ENCODE results near the gene PARD6B.
A peak's percentile ranks its signal among the peaks of the same experiment; 100 is the strongest.
"Not testable (repeated sequence)": the region's sequence is repeated elsewhere in the genome, so short reads cannot be mapped to it uniquely, and the experiment has no call there.

Gene PARD6B

DNA sequence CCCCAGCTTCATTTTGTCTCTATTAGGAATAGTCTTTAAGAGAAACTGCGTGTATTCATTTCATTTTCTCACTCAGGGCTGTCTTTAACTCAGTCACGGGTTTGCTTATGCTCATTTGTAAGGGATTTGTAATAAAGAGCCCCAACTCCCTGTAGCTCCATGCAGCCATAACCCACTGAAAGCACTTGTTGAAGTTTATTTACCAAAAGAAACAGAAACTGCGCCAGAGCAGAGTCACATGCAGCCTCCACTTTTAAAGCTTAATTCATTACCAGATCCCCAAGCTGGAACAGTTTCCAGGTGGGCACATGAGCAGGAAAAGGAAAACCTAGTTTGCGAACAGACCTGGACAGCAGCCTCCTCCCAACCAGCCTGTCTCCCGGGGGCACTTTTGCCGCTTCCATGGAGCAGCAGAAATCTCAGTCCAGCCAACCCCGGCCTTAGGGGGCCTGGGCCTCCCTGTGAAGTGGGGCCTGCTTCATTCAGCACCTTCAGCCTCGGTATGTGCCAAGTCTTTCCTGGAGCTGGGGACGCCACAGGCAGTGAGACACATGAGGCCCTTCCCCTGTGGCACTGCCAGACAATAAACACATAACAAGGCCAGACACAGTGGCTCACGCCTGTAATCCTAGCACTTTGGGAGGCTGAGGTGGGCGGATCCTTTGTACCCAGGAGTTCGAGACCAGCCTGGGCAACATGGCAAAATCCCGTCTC lies 68.0 kb downstream of the PARD6B start:
- H3K4me3 Mint-ChIP-seq = no peak overlapping the region
- no peak overlapping the region for H3K27ac Mint-ChIP-seq (ENCODE audit: low read depth)
- no peaks in the 10 kb centered on the region for H3K9me3 Mint-ChIP-seq
- ATAC-seq (replicated peaks; ENCODE audit: extremely low read depth, poor library complexity, severe bottlenecking) (no peak), DNase-seq (ENCODE audit: low spot score in 2 of 2) (no peak)
- no peaks in the 10 kb centered on the region for H3K27me3 Mint-ChIP-seq
- peaks cover 4% of the 10 kb centered on the region for H3K36me3 Mint-ChIP-seq (ENCODE audit: insufficient read depth)
- peaks cover 17% of the 10 kb centered on the region for H3K4me1 Mint-ChIP-seq

DNA sequence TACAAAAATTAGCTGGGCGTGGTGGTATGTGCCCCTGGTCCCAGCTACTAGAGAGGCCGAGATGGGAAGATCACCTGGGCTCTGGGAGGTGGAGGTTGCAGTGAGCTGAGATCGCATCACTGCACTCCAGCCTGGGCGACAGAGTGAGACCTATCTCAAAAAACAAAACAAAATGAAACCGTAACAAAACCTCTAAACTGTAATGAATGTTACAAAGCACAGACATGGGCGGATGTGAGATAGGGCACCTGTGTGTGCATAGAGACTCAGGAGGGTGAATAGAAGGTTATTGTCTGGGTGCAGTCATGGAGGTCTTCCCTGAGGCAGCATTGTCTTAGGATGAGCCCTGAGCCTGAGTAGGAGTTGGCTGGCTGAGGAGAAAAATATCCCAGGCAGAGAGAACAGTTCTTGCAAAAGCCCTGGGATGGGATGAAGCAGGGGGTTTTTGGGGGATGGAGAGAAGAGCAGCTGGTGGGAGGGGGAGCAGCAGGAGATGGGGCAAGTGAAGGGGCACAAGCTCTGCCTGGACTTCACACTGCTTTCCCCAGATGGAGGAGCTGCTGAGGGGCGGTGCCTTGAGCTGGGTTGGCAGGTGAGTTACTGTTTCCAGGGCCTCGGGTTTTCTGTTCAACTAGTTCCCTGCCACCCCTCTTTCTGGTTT lies 68.6 kb downstream of the PARD6B start:
- no peak for ATAC-seq (replicated peaks; ENCODE audit: extremely low read depth, poor library complexity, severe bottlenecking)
- H3K27me3 Mint-ChIP-seq = no peaks in the 10 kb centered on the region
- no peak for DNase-seq (ENCODE audit: low spot score in 2 of 2)
- peaks cover 24% of the 10 kb centered on the region for H3K4me1 Mint-ChIP-seq
- no peak overlapping the region for H3K4me3 Mint-ChIP-seq
- H3K36me3 Mint-ChIP-seq (ENCODE audit: insufficient read depth) = peaks cover 4% of the 10 kb centered on the region
- H3K27ac Mint-ChIP-seq (ENCODE audit: low read depth) = no peak overlapping the region
- H3K9me3 Mint-ChIP-seq = no peaks in the 10 kb centered on the region

DNA sequence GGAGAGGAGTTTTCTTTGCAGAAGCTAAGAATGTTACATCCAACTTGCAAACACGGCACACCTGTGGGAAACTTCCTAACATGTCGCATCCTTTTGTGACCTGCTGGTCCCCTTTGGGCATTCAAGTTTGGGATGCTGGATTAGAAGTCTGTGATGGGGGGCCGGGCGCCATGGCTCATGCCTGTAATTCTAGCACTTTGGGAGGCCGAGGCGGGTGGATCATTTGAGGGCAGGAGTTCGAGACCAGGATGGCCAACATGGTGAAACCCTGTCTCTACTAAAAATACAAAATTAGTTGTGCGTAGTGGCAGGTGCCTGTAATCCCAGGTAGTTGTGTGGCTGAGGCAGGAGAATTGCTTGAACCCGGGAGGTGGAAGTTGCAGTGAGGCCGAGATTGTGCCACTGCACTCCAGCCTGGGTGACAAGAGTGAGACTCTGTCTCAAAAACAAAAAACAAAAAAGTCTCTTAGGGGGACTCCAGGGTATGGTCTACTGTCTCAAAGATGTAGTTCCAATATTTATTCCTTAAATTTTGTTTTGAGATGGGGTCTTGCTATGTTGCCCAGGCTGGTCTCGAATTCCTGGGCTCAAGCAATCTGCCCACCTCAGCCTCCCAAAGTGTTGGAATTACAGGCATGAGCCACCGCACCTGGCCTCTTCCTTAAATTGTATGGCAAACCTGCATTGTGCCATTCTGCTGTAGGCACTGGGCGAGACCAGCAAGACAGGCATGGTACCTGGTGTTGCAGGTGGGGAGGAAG lies 69.8 kb downstream of the PARD6B start:
- H3K9me3 Mint-ChIP-seq; DNase-seq (ENCODE audit: low spot score in 2 of 2); H3K4me3 Mint-ChIP-seq; H3K27me3 Mint-ChIP-seq; ATAC-seq (replicated peaks; ENCODE audit: extremely low read depth, poor library complexity, severe bottlenecking); H3K27ac Mint-ChIP-seq (ENCODE audit: low read depth); H3K36me3 Mint-ChIP-seq (ENCODE audit: insufficient read depth): not testable (repeated sequence)
- H3K4me1 Mint-ChIP-seq = peaks cover 27% of the 10 kb centered on the region

DNA sequence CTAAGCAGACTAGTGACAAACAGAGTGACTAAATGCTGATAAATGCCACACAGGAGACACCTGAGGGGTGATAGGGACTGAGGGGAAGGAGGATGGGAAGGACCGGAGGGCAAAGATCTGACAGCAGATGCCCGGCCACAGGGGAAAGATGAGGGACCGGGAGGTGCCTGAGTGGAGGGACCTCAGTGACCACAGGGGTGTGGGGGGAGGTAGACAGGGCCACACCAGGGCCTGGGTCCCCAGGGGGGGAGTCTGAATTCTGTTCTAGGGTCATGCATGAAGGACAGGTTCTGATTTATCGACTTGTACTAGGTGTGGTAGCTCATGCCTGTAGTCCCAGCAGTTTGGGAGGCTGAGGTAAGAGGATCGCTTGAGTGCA lies 70.4 kb downstream of the PARD6B start:
- H3K9me3 Mint-ChIP-seq = no peaks in the 10 kb centered on the region
- H3K4me3 Mint-ChIP-seq = no peak overlapping the region
- ATAC-seq (replicated peaks; ENCODE audit: extremely low read depth, poor library complexity, severe bottlenecking) = no peak
- no peak overlapping the region for H3K27ac Mint-ChIP-seq (ENCODE audit: low read depth)
- peaks cover 31% of the 10 kb centered on the region for H3K4me1 Mint-ChIP-seq
- no peaks in the 10 kb centered on the region for H3K27me3 Mint-ChIP-seq
- no peak for DNase-seq (ENCODE audit: low spot score in 2 of 2)
- peaks cover 2% of the 10 kb centered on the region for H3K36me3 Mint-ChIP-seq (ENCODE audit: insufficient read depth)

DNA sequence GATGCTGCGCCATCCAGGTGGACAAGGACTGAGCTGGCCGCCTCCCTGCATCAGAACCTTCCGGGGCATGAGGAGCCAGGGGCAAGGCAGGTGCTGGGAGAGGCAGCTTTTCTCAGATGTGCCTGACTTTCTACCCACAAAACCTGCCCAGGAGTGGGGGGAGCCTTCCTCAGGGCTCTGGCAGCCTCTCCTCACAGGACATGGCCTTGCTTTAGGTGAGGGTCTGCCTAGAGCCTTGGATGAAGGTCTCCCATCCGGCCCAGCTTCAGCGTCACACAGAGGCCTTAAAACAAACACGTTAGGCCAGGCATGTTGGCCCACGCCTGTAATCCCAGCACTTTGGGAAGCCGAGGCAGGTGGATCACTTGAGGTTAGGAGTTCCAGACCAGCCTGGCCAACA lies 70.9 kb downstream of the PARD6B start:
- Mint-ChIP-seq H3K9me3 (no peaks in the 10 kb centered on the region), H3K36me3 (ENCODE audit: insufficient read depth) (peaks cover 2% of the 10 kb centered on the region), H3K4me1 (peaks cover 31% of the 10 kb centered on the region), H3K27me3 (no peaks in the 10 kb centered on the region), H3K4me3 (no peak overlapping the region), H3K27ac (ENCODE audit: low read depth) (no peak overlapping the region)
- DNase-seq (ENCODE audit: low spot score in 2 of 2) = no peak
- ATAC-seq (replicated peaks; ENCODE audit: extremely low read depth, poor library complexity, severe bottlenecking) = no peak

DNA sequence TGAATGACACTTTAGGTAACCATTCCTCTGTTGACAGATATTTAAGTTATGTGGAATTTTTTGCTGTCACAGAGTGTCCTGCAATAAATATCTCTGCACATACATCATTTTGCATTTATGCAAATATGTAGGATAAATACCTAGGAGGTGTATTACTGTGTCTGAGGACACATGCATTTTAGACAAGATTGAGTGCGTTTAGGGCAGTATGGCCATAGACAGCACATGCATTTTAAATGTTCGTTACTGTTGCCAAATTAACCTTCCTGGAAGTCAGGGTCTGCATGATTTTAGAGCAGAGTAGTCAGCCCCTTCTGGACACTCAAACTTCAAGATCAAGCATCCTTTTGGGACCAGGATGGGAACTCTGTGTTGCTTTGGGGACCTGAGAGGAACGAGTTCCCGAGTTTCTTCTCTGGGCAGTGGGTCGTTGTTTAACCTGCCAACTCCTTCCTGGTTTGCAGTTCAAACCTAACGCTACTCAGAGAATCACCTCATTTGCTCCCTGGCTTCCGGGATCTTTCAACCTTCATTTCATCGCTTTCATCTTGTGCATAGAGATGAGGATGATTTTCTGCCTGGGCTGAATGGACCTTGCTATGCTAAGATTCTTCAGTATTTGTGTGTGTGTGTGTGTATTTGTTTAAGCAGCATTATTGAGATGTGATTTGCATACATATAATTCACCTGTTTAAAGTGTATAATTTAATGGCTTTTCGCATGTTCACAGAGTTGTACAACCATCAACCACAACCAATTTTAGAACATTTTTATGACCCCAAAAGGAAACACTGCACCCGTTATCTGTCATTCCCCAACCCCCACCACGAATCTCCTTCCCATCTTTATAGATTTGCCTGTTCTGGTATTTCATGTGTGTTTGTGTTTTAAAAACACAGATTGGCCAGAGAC lies 73.3 kb downstream of the PARD6B start:
- no peak for DNase-seq (ENCODE audit: low spot score in 2 of 2)
- Mint-ChIP-seq H3K27me3 (no peaks in the 10 kb centered on the region), H3K4me3 (peak overlapping the region; percentile 47), H3K4me1 (peaks cover 26% of the 10 kb centered on the region), H3K9me3 (no peaks in the 10 kb centered on the region), H3K27ac (ENCODE audit: low read depth) (peak overlapping the region; percentile 45), H3K36me3 (ENCODE audit: insufficient read depth) (peaks cover 3% of the 10 kb centered on the region)
- ATAC-seq (replicated peaks; ENCODE audit: extremely low read depth, poor library complexity, severe bottlenecking) = peak; percentile 87

DNA sequence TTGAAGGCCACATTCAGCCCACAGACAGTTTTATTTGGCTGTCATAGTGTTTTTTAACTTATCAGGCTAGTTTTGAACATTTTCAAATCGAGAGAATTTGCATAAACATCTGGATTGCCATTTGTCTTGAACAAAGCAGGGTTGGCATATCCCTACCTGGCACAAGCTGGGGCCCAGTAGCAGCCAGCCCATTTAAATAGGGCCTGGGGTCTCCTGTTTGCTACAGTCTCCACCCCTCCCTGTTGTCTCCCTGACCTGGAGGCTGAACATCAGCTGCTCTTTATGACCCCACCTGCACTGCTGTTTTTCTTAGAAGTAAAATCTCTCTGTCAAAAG lies 73.9 kb downstream of the PARD6B start:
- Mint-ChIP-seq H3K4me1 (peaks cover 20% of the 10 kb centered on the region), H3K27me3 (no peaks in the 10 kb centered on the region), H3K9me3 (no peaks in the 10 kb centered on the region), H3K4me3 (peak overlapping the region; percentile 47), H3K27ac (ENCODE audit: low read depth) (peak overlapping the region; percentile 45), H3K36me3 (ENCODE audit: insufficient read depth) (peaks cover 3% of the 10 kb centered on the region)
- no peak for ATAC-seq (replicated peaks; ENCODE audit: extremely low read depth, poor library complexity, severe bottlenecking)
- no peak for DNase-seq (ENCODE audit: low spot score in 2 of 2)

DNA sequence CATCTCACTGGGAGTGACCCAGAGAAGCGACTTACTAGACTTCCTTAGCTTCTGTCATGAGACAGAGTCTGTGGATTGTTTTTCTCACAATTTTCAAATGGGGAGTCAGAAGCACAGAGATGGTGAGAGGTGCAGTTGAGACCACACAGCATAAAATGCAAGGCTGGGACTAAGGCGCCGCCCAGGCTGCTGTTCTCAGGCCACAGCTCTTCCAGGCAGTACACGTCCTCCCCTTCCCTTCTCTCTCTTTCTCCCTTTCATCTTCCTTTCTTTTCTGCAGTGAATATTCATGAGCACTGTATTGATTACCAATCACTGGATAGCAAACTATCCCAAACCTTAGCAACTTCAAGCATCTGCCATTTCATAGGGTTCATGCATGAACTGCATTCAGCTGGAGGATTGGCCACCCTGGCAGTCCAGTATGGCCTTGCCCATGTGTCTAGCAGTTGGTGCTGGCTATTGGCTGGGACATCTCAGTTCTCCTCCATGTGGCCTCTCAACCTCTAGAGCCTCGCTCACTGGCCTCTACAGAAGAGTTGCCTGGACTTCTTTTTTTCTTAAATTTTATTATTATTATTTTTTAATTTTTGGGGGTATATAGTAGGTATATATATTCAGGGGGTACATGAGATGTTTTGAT lies 74.9 kb downstream of the PARD6B start:
- peak overlapping the region; percentile 45 for H3K27ac Mint-ChIP-seq (ENCODE audit: low read depth)
- H3K4me3 Mint-ChIP-seq = no peak overlapping the region
- peaks cover 3% of the 10 kb centered on the region for H3K36me3 Mint-ChIP-seq (ENCODE audit: insufficient read depth)
- H3K9me3 Mint-ChIP-seq = no peaks in the 10 kb centered on the region
- no peaks in the 10 kb centered on the region for H3K27me3 Mint-ChIP-seq
- ATAC-seq (replicated peaks; ENCODE audit: extremely low read depth, poor library complexity, severe bottlenecking) (no peak), DNase-seq (ENCODE audit: low spot score in 2 of 2) (no peak)
- H3K4me1 Mint-ChIP-seq = peaks cover 20% of the 10 kb centered on the region

Data from central memory CD8-positive, alpha-beta T cell (primary cell).